IMR-90 (cell line): ENCODE results near the gene WDR91.

ENCODE experiments used
- POLR2A ChIP-seq: IDR thresholded peaks from 2 replicates; pipeline ENCODE4 v1.6.1; 2012; ENCODE audit warnings: mild to moderate bottlenecking, low read depth, low read length
- RFX5 ChIP-seq: IDR thresholded peaks from 2 replicates; pipeline ENCODE4 v1.8.0; 2012; ENCODE audit warnings: low read depth, mild to moderate bottlenecking, low read length, moderate library complexity

DNA sequence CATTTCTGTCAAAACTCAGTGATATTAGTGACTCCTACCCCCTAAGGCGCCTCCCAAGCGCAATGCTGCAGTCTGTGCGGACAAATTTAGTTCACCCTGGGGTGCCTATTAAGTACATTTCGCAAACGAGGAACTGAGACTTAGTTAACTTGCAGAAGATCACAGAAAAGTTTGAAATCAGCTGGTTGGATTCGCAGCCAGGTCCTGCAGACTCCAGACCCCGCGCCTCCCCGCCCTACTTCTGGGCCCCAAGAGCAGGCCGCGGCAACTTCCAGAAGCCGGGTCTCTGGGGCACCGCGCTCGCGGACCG, 41.4 kb downstream of the WDR91 start:
- TF ChIP-seq POLR2A (no peak), RFX5 (no peak)
